H1 (cell line): ENCODE data around the gene CEP152. TPM values are rescaled to one million over a fixed set of nuclear protein-coding genes. Genes with fewer than 3 reads are reported as not detected.

Experiments used
- FOSL1 ChIP-seq: IDR thresholded peaks from 2 replicates; pipeline ENCODE4 v1.6.1; 2011; ENCODE audit warnings: mild to moderate bottlenecking, low read depth, low read length, moderate library complexity; ENCODE audit not compliant: insufficient read depth
- KDM1A ChIP-seq: fragments of 200-600, 300-600 bp; sonication (generic); IDR thresholded peaks from 2 replicates; pipeline ENCODE4 v1.7.1; 2016; ENCODE audit warnings: mild to moderate bottlenecking, low read length, borderline replicate concordance
- POLR2A ChIP-seq, 2 experiments: IDR thresholded peaks; 1 replicate in 1 of 2; 2 replicates in 1 of 2; pipeline ENCODE4 v1.6.1; 2011; ENCODE audit warnings: low read depth in 2 of 2, low read length in 2 of 2, mild to moderate bottlenecking in 2 of 2; ENCODE audit errors: control extremely low read depth in 1 of 2
- TAF7 ChIP-seq: optimal IDR thresholded peaks from 2 replicates; pipeline ENCODE3; 2011; ENCODE audit warnings: low read depth, mild to moderate bottlenecking, inconsistent platforms, low read length, moderate library complexity, borderline replicate concordance
- TBP ChIP-seq: IDR thresholded peaks from 2 replicates; pipeline ENCODE4 v1.6.1; 2011; ENCODE audit warnings: low read depth, low read length, improper control_type of control experiment
- polyA plus RNA-seq, 7 experiments: library from polyadenylated mRNA; depleted of rRNA in 3 of 7; stranded (reverse) in 5 of 7; unstranded in 2 of 7; fragments of >200 nt in 5 of 7; fragments of 200-250 nt in 2 of 7; gene quantifications; 1 replicate in 5 of 7; 2 replicates in 1 of 7; 4 replicates in 1 of 7; pipeline versions ENCODE4 v1.2.1 to v1.2.3, GENCODE V29; 2011 to 2013; ENCODE audit warnings: missing spikeins in 2 of 7, mixed read lengths in 2 of 7
- total RNA-seq: library from RNA; stranded (reverse); fragmentation: NEBNext Ultra II Directional; extraction: Animal tissue kit (Norgen Biotek cat#: 25700); gene quantifications from 2 replicates; pipeline ENCODE4 v1.2.1, GENCODE V29; 2021
- TF ChIP-seq, protein P1 (sequence below): fragments of 300-600 bp; sonication (generic); IDR thresholded peaks from 2 replicates; pipeline ENCODE4 v1.7.1; 2012; ENCODE audit warnings: low read length, moderate library complexity, mild to moderate bottlenecking, inconsistent platforms; ENCODE audit not compliant: insufficient replicate concordance
- TF ChIP-seq, protein P2 (sequence below): IDR thresholded peaks from 2 replicates; pipeline ENCODE4 v1.6.1; 2011; ENCODE audit warnings: low read depth, mild to moderate bottlenecking, low read length; ENCODE audit not compliant: insufficient read depth

The CEP152 gene
- total and polyA plus RNA-seq, 2 of the 8 experiments (the other 6 are each of a cell fraction or from before 2014, with no cell fraction given) = 1.4 to 16.2 TPM

DNA sequence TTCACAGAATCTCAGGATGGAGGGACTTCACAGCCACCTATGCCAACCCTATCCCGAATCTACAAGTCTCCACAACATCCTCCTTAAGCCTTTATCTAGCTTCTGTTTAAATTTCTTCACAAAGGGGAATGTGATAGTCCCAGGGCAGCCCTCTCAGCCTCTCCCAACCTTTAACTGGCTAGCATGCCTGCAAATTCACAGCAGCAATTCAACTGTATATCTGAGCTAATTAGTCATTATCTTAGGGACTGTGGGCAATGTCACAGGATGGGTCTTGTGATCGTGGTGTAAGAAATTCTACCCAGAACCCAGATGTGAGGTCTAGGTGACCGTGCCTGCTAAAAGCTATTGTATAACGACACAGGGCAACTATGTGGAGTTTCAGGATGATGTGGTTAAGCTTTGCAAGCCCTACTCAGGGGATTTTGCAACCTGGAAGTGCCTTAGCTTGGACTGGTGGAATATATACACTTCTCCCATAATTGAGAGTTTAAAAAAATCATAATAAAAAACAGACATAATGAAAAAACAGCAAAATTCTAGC lies 99.8 kb downstream of the CEP152 start (continued):
- TF ChIP-seq, protein P1, sequence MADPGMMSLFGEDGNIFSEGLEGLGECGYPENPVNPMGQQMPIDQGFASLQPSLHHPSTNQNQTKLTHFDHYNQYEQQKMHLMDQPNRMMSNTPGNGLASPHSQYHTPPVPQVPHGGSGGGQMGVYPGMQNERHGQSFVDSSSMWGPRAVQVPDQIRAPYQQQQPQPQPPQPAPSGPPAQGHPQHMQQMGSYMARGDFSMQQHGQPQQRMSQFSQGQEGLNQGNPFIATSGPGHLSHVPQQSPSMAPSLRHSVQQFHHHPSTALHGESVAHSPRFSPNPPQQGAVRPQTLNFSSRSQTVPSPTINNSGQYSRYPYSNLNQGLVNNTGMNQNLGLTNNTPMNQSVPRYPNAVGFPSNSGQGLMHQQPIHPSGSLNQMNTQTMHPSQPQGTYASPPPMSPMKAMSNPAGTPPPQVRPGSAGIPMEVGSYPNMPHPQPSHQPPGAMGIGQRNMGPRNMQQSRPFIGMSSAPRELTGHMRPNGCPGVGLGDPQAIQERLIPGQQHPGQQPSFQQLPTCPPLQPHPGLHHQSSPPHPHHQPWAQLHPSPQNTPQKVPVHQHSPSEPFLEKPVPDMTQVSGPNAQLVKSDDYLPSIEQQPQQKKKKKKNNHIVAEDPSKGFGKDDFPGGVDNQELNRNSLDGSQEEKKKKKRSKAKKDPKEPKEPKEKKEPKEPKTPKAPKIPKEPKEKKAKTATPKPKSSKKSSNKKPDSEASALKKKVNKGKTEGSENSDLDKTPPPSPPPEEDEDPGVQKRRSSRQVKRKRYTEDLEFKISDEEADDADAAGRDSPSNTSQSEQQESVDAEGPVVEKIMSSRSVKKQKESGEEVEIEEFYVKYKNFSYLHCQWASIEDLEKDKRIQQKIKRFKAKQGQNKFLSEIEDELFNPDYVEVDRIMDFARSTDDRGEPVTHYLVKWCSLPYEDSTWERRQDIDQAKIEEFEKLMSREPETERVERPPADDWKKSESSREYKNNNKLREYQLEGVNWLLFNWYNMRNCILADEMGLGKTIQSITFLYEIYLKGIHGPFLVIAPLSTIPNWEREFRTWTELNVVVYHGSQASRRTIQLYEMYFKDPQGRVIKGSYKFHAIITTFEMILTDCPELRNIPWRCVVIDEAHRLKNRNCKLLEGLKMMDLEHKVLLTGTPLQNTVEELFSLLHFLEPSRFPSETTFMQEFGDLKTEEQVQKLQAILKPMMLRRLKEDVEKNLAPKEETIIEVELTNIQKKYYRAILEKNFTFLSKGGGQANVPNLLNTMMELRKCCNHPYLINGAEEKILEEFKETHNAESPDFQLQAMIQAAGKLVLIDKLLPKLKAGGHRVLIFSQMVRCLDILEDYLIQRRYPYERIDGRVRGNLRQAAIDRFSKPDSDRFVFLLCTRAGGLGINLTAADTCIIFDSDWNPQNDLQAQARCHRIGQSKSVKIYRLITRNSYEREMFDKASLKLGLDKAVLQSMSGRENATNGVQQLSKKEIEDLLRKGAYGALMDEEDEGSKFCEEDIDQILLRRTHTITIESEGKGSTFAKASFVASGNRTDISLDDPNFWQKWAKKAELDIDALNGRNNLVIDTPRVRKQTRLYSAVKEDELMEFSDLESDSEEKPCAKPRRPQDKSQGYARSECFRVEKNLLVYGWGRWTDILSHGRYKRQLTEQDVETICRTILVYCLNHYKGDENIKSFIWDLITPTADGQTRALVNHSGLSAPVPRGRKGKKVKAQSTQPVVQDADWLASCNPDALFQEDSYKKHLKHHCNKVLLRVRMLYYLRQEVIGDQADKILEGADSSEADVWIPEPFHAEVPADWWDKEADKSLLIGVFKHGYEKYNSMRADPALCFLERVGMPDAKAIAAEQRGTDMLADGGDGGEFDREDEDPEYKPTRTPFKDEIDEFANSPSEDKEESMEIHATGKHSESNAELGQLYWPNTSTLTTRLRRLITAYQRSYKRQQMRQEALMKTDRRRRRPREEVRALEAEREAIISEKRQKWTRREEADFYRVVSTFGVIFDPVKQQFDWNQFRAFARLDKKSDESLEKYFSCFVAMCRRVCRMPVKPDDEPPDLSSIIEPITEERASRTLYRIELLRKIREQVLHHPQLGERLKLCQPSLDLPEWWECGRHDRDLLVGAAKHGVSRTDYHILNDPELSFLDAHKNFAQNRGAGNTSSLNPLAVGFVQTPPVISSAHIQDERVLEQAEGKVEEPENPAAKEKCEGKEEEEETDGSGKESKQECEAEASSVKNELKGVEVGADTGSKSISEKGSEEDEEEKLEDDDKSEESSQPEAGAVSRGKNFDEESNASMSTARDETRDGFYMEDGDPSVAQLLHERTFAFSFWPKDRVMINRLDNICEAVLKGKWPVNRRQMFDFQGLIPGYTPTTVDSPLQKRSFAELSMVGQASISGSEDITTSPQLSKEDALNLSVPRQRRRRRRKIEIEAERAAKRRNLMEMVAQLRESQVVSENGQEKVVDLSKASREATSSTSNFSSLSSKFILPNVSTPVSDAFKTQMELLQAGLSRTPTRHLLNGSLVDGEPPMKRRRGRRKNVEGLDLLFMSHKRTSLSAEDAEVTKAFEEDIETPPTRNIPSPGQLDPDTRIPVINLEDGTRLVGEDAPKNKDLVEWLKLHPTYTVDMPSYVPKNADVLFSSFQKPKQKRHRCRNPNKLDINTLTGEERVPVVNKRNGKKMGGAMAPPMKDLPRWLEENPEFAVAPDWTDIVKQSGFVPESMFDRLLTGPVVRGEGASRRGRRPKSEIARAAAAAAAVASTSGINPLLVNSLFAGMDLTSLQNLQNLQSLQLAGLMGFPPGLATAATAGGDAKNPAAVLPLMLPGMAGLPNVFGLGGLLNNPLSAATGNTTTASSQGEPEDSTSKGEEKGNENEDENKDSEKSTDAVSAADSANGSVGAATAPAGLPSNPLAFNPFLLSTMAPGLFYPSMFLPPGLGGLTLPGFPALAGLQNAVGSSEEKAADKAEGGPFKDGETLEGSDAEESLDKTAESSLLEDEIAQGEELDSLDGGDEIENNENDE = no peak
- TF ChIP-seq KDM1A (no peak), POLR2A (IDR thresholded peaks at IDR 0.05; ENCODE audit: control extremely low read depth in 1 of 2, low read depth in 2 of 2, low read length in 2 of 2) (no peak), FOSL1 (no peak), TBP (no peak), TAF7 (no peak)
- TF ChIP-seq, protein P2, sequence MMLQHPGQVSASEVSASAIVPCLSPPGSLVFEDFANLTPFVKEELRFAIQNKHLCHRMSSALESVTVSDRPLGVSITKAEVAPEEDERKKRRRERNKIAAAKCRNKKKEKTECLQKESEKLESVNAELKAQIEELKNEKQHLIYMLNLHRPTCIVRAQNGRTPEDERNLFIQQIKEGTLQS = no peak
